ENCODE data around the gene RPS8. TPM values are rescaled to one million over a fixed set of nuclear protein-coding genes. Genes with fewer than 3 reads are reported as not detected.

Gene RPS8
- total RNA-seq, 1 donor from 2014 or later: 3,387 TPM

- H3K27me3 ChIP-seq (ENCODE audit: control insufficient read depth, insufficient read depth, low read length): no peaks in the 10 kb centered on the region
- TF ChIP-seq CTCF (IDR thresholded peaks at IDR 0.05; ENCODE audit: insufficient read depth, low read length, severe bottlenecking): no peak
- FAIRE-seq: no peak
- H3K36me3 ChIP-seq (ENCODE audit: control insufficient read depth, insufficient read depth, low read length): peaks cover 34% of the 10 kb centered on the region
- DNase-seq (ENCODE audit: low read depth): no peak
- H3K4me3 ChIP-seq (ENCODE audit: low read depth, low read length): no peak overlapping the region
Observed at GRCh38 chr1:44805311-44806024, 30.1 kb downstream of the RPS8 start.

DNA sequence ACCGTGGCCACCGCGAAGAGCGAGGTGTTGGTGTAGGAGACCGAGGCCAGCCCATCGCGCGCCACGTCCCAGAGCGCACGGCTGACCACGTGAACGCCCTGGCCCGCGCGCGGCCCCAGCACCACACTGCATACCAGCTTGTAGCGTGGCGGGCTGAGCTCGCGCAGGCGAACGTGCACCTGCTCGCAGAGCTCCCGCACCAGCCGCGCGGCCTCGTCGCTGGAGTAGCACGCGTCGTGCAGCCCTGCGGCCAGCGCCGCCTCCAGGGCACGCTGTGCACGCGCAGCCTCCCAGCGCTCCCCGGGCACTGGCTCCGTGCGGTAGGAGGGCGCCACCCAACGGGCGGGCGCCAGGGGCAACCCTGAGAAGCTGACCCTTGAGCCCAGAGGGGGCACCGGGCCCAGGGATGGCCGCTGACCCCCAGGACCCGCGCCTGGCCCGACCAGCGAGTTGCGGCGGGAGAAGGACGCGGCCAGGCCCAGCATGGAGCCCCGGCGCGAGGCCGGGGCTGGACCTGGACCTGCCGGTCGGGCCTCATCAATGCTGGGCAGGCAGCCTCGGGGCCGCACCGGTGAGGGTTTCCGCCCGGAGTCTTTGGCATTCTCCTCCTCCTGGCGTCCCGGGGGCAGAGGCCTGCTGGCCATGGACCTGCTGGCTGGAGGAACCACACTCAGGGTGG lies 30.8 kb downstream of the RPS8 start:
- DNase-seq (ENCODE audit: low read depth) (no peak), FAIRE-seq (no peak)
- peaks cover 34% of the 10 kb centered on the region for H3K36me3 ChIP-seq (ENCODE audit: control insufficient read depth, insufficient read depth, low read length)
- no peak for TF ChIP-seq CTCF (IDR thresholded peaks at IDR 0.05; ENCODE audit: insufficient read depth, low read length, severe bottlenecking)
- no peaks in the 10 kb centered on the region for H3K27me3 ChIP-seq (ENCODE audit: control insufficient read depth, insufficient read depth, low read length)
- no peak overlapping the region for H3K4me3 ChIP-seq (ENCODE audit: low read depth, low read length)

DNA sequence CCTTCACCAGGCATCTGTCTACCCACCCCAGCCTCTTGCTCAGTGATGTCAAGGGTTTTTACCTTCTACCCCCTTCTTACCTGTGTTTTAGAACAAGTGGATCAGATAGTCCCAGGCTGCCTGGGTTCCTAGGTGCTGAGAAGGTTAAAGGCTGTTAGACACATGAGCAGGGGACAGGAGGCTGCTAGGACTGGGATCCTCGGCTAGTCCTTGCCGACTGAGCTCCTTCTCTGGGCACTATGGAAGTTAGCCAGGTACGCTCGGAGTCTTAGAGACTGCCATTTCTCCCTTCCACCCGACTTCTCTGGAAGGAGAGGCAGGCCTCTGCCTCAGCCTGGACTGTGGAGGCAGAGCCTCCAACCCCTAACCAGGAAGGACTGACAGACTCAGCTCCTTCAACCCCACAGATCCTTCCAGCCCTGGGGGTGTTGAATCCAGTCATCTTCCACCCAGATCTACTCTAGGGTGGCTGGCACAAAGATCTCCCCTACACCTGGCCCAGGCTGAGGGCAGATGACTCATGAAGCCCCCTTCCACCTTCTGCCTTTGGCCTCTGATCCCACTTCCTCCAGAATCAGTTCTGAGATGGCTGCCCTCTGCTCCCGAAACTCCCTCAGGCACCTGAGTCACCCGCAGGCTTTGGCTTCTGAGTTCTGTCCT lies 31.5 kb downstream of the RPS8 start, which contains the start of gene DYNLT4:
TSS of gene DYNLT4 (minus strand) at position 648 of the 660 bp plus-strand sequence. CDS start 683 bp downstream, outside the sequence.
- no peak for TF ChIP-seq CTCF (IDR thresholded peaks at IDR 0.05; ENCODE audit: insufficient read depth, low read length, severe bottlenecking)
- no peak within 1 kb of the TSS for H3K4me3 ChIP-seq (ENCODE audit: low read depth, low read length)
- FAIRE-seq (no peak), DNase-seq (ENCODE audit: low read depth) (no peak)
- H3K27me3 ChIP-seq (ENCODE audit: control insufficient read depth, insufficient read depth, low read length): no peaks in the 10 kb centered on the region
- peaks cover 34% of the 10 kb centered on the region for H3K36me3 ChIP-seq (ENCODE audit: control insufficient read depth, insufficient read depth, low read length)

DNA sequence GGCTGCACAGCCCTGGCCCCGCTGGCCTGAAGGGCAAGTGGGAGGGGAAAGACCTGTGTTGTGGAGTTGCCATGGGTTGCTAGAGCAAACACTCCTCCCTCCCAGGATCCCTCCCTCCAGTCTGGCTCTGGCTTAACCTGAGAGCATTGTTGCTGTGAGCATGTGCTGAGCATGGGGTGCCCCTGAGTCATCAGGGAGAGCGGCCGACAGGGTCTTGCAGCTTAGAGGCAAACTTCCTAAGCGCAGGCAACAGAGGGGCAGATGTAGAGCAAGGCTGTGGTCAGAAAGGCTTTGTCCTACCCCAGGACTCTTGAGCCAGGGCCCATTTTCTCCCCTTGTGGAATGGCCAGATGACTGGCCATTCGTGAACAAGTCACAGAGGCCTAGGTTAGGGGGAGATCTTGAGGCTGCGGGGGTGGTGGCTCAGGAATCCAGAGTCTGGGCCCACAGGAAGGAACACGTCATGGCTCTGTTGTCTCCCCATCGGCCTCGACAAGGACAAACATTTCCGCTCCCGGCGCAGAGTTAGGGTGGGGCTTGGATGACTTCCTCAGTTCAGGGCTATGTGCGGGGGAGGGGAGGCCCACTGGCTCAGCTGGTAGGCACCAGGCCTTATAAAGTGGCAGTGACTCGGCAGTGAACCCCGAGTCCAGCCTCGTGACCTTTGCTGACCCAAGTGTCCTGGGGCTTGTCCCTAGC lies 32.2 kb downstream of the RPS8 start:
- FAIRE-seq: peak; percentile 95
- peak; percentile 99 for DNase-seq (ENCODE audit: low read depth)
- H3K27me3 ChIP-seq (ENCODE audit: control insufficient read depth, insufficient read depth, low read length): no peaks in the 10 kb centered on the region
- no peak overlapping the region for H3K4me3 ChIP-seq (ENCODE audit: low read depth, low read length)
- no peak for TF ChIP-seq CTCF (IDR thresholded peaks at IDR 0.05; ENCODE audit: insufficient read depth, low read length, severe bottlenecking)
- peaks cover 30% of the 10 kb centered on the region for H3K36me3 ChIP-seq (ENCODE audit: control insufficient read depth, insufficient read depth, low read length)

DNA sequence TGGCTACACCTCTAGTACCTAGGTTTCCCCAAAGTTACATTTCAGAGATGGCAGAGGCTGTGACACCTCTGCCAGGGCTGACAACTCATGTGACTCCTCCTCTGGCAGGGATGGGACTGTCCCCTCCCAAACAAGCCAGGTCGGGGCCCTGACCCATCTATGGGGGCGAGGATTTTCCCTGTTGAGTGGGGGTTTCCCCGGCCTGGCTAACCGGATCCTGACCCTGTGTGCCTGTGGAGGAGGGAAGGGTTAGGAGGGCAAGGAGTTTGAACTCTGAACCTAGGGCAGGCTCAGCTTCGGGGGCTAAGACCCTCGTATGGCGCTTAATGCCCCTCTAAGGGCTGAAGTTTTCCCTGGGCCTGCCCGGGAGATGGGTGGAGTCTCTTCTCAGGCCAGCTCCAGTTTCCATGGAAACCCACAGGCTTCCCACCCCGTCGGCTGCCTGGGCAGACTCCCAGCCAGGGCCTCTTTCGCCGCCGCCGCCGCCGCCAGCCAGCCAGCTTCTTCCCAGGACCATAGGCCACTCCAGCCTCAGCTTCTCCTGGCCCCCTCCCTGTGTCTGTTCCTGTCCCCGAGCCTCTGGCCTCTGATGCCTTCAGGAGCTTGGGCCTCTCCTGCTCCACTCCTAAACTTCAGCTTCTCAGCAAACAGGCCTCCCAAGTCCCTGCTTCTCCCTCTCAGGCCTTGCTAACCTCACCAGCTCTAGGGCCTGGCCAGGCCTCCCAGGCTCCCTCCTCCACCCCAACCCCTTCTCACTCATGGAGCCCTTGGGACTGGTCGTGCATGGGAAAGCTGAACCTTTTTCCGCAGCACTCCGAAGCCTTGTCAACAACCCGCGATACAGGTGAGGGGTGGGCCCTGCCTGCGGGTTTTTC lies 33.0 kb downstream of the RPS8 start, which contains the start of gene BTBD19:
TSS of gene BTBD19 (plus strand) at position 461 of the 875 bp plus-strand sequence. CDS start at position 759, 298 bp downstream.
- Histone ChIP-seq H3K36me3 (ENCODE audit: control insufficient read depth, insufficient read depth, low read length) (peaks cover 22% of the 10 kb centered on the region), H3K27me3 (ENCODE audit: control insufficient read depth, insufficient read depth, low read length) (no peaks in the 10 kb centered on the region), H3K4me3 (ENCODE audit: low read depth, low read length) (no peak within 1 kb of the TSS)
- DNase-seq (ENCODE audit: low read depth): no peak
- no peak for FAIRE-seq
- TF ChIP-seq CTCF (IDR thresholded peaks at IDR 0.05; ENCODE audit: insufficient read depth, low read length, severe bottlenecking): no peak

Measured in bronchial epithelial cell (primary cell).